Smooth muscle cell (in vitro differentiated cells): ENCODE data around the gene CKS2. TPM values are rescaled to one million over a fixed set of nuclear protein-coding genes. Genes with fewer than 3 reads are reported as not detected.
"Not testable (repeated sequence)": the region's sequence is repeated elsewhere in the genome, so short reads cannot be mapped to it uniquely, and the experiment has no call there.

Source experiments
- DNase-seq: peaks from one replicate; lab custom pipeline; 2025; ENCODE audit not compliant: unreplicated experiment; lab: John Stamatoyannopoulos, UW
- H2AFZ ChIP-seq: fragments of 200-600 bp; sonication (generic); 2 replicates; pipeline ENCODE4 v1.6.0; 2016; ENCODE audit warnings: antibody characterized with exemption, low read depth, mild to moderate bottlenecking
- H3F3A ChIP-seq: fragments of 200-600 bp; sonication (generic); 2 replicates; pipeline ENCODE4 v1.6.0; 2017; ENCODE audit warnings: antibody characterized with exemption, low read depth
- H3K27ac ChIP-seq: fragments of 200-600 bp; sonication (generic); 2 replicates; pipeline ENCODE4 v1.5.1; 2016; ENCODE audit warnings: low read depth, mild to moderate bottlenecking
- H3K27me3 ChIP-seq: fragments of 200-600 bp; sonication (generic); 2 replicates; pipeline ENCODE4 v1.6.1; 2016; ENCODE audit warnings: low read depth, mild to moderate bottlenecking
- H3K36me3 ChIP-seq: fragments of 200-600 bp; sonication (generic); 2 replicates; pipeline ENCODE4 v1.5.1; 2016; ENCODE audit warnings: low read depth
- H3K4me1 ChIP-seq: fragments of 200-600 bp; sonication (generic); 2 replicates; pipeline ENCODE4 v1.5.1; 2016; ENCODE audit warnings: low read depth
- H3K4me2 ChIP-seq: fragments of 200-600 bp; sonication (generic); 2 replicates; pipeline ENCODE4 v1.6.0; 2016; ENCODE audit warnings: mild to moderate bottlenecking
- H3K4me3 ChIP-seq: fragments of 200-600 bp; sonication (generic); 2 replicates; pipeline ENCODE4 v1.5.1; 2016; ENCODE audit warnings: mild to moderate bottlenecking
- H3K79me2 ChIP-seq: fragments of 200-600 bp; sonication (generic); 2 replicates; pipeline ENCODE4 v1.6.0; 2016; ENCODE audit warnings: low read depth, mild to moderate bottlenecking
- H3K9ac ChIP-seq: fragments of 200-600 bp; sonication (generic); 2 replicates; pipeline ENCODE4 v1.6.0; 2016; ENCODE audit warnings: low read depth
- H3K9me3 ChIP-seq: fragments of 200-600 bp; sonication (generic); replicated peaks from 2 replicates; pipeline ENCODE4 v1.5.1; 2016; ENCODE audit warnings: low read depth
- H4K20me1 ChIP-seq: fragments of 200-600 bp; sonication (generic); 2 replicates; pipeline ENCODE4 v1.6.0; 2016; ENCODE audit warnings: low read depth
- WGBS: methylation state at CpG from one replicate; pipeline ENCODE4 v1.1.7; 2016; ENCODE audit warnings: low lambda C conversion rate; 5-methylcytosine and 5-hydroxymethylcytosine counted together
- polyA plus RNA-seq: library from polyadenylated mRNA; unstranded; fragments of >200 nt; fragmentation: Nextera tagmentation; extraction: Ambion mirVana; gene quantifications from 2 replicates; pipeline ENCODE4 v1.2.1, GENCODE V29; 2016
- total RNA-seq: library from RNA; depleted of rRNA; stranded (reverse); fragments of >200 nt; gene quantifications from 2 replicates; pipeline ENCODE4 v1.2.3, GENCODE V29; 2014
- TF ChIP-seq, protein P1 (sequence below): fragments of 200-600 bp; sonication (generic); IDR thresholded peaks from 2 replicates; pipeline ENCODE4 v1.5.1; 2017; ENCODE audit warnings: borderline replicate concordance, mild to moderate bottlenecking, antibody characterized with exemption; ENCODE audit not compliant: insufficient read depth, poor library complexity, severe bottlenecking

The CKS2 gene
- total and polyA plus RNA-seq, 2 experiments from 2014 or later, result 77.6 to 148 TPM

DNA sequence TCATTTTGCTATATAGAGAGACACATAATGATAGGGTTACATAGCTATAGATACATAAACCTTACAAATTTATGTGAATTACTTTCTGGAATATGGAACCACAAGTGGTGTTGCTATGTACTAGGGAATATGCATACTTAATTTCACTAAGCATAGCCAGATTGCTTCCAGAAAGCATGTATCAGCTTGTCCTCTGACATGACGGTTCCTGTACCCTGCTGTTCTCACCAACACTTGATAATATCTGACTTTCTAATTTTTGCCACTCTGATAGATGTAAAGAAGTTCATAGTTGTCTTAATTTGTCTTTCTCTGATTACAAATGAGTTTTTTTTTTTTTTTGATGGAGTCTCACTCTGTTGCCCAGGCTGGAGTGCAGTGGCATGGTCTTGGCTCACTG, 18.0 kb upstream of the CKS2 start:
- H3K4me3 ChIP-seq, result no peak overlapping the region
- H3K27me3 ChIP-seq, result no peaks in the 10 kb centered on the region
- TF ChIP-seq, protein P1, sequence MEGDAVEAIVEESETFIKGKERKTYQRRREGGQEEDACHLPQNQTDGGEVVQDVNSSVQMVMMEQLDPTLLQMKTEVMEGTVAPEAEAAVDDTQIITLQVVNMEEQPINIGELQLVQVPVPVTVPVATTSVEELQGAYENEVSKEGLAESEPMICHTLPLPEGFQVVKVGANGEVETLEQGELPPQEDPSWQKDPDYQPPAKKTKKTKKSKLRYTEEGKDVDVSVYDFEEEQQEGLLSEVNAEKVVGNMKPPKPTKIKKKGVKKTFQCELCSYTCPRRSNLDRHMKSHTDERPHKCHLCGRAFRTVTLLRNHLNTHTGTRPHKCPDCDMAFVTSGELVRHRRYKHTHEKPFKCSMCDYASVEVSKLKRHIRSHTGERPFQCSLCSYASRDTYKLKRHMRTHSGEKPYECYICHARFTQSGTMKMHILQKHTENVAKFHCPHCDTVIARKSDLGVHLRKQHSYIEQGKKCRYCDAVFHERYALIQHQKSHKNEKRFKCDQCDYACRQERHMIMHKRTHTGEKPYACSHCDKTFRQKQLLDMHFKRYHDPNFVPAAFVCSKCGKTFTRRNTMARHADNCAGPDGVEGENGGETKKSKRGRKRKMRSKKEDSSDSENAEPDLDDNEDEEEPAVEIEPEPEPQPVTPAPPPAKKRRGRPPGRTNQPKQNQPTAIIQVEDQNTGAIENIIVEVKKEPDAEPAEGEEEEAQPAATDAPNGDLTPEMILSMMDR, result no peak
- no peaks in the 10 kb centered on the region for H3K79me2 ChIP-seq
- no peaks in the 10 kb centered on the region for H3K4me1 ChIP-seq
- no peak overlapping the region for H3K9ac ChIP-seq
- DNase-seq, result no peak
- no peak overlapping the region for H3K27ac ChIP-seq
- H3K4me2 ChIP-seq, result no peak overlapping the region
- WGBS, result 94% methylated on average over 1 of the region's 1 CpG
- H2AFZ ChIP-seq, result no peak overlapping the region
- no peaks in the 10 kb centered on the region for H4K20me1 ChIP-seq
- H3K9me3 ChIP-seq, result no peaks in the 10 kb centered on the region
- H3F3A ChIP-seq, result peaks cover 5% of the 10 kb centered on the region
- no peaks in the 10 kb centered on the region for H3K36me3 ChIP-seq

GRCh38 chr9:89295400-89295799, 15.6 kb upstream of the CKS2 start:
- no peak overlapping the region for H3K4me3 ChIP-seq
- H3K36me3 ChIP-seq, result no peaks in the 10 kb centered on the region
- no peaks in the 10 kb centered on the region for H3K9me3 ChIP-seq
- H3K79me2 ChIP-seq, result no peaks in the 10 kb centered on the region
- H3F3A ChIP-seq, result no peaks in the 10 kb centered on the region
- DNase-seq, result no peak
- H4K20me1 ChIP-seq, result no peaks in the 10 kb centered on the region
- H3K27ac ChIP-seq, result no peak overlapping the region
- TF ChIP-seq, protein P1, result no peak
- no peaks in the 10 kb centered on the region for H3K27me3 ChIP-seq
- no peak overlapping the region for H3K4me2 ChIP-seq
- H2AFZ ChIP-seq, result no peak overlapping the region
- WGBS, result 52% methylated on average over 5 of the region's 5 CpGs
- H3K4me1 ChIP-seq, result no peaks in the 10 kb centered on the region
- no peak overlapping the region for H3K9ac ChIP-seq

DNA sequence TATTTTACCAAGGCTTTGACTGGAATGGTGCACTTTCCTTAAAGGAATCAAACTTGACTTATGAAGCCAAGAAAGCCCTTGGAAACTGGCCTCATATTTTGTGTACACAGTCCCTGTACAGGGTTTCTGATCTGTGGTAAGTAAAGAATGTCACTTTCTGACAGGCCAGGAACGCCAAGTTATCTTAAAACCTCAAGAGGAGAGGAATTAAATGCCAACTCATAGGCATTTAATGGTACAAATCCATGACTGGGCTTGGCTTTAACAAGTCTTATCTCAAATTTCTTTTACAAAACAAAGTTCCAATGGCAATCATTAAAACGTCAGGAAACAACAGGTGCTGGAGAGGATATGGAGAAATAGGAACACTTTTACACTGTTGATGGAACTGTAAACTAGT, 9.0 kb upstream of the CKS2 start:
- H3K27me3 ChIP-seq, H3K9me3 ChIP-seq: not testable (repeated sequence)
- 42% methylated on average over 2 of the region's 2 CpGs for WGBS

GRCh38 chr9:89304020-89304833, 6.8 kb upstream of the CKS2 start:
- H3K79me2 ChIP-seq, result no peaks in the 10 kb centered on the region
- H3K4me1 ChIP-seq, result no peaks in the 10 kb centered on the region
- H3K27me3 ChIP-seq, result no peaks in the 10 kb centered on the region
- no peaks in the 10 kb centered on the region for H3K36me3 ChIP-seq
- no peak overlapping the region for H3K4me2 ChIP-seq
- H3K9me3 ChIP-seq, result no peaks in the 10 kb centered on the region
- H2AFZ ChIP-seq, result no peak overlapping the region
- H4K20me1 ChIP-seq, result no peaks in the 10 kb centered on the region
- H3F3A ChIP-seq, result no peaks in the 10 kb centered on the region
- no peak for DNase-seq
- TF ChIP-seq, protein P1, result no peak
- no peak overlapping the region for H3K27ac ChIP-seq
- WGBS, result 70% methylated on average over 7 of the region's 7 CpGs
- no peak overlapping the region for H3K4me3 ChIP-seq
- H3K9ac ChIP-seq, result no peak overlapping the region

More for the DNA sequence above, 9.0 kb upstream of the CKS2 start:
- not testable (repeated sequence) for H3K79me2 ChIP-seq, H3F3A ChIP-seq, H4K20me1 ChIP-seq, H3K27ac ChIP-seq, H3K4me2 ChIP-seq, H2AFZ ChIP-seq, DNase-seq, H3K36me3 ChIP-seq, H3K4me3 ChIP-seq, H3K4me1 ChIP-seq, H3K9ac ChIP-seq
